Epithelial cell of proximal tubule (primary cell): ENCODE results near the gene GRAMD1A. TPM values are rescaled to one million over a fixed set of nuclear protein-coding genes. Genes with fewer than 3 reads are reported as not detected.
"Not testable (repeated sequence)": the region's sequence is repeated elsewhere in the genome, so short reads cannot be mapped to it uniquely, and the experiment has no call there.

ENCODE experiments used
- DNase-seq: peaks from one replicate; pipeline ENCODE4 v3.0.0-alpha.2; 2011; ENCODE audit warnings: low read depth
- H3K4me3 ChIP-seq: 2 replicates; pipeline ENCODE4 v1.5.1; 2011; ENCODE audit warnings: low read depth, mild to moderate bottlenecking, low read length
- CTCF ChIP-seq: conservative IDR thresholded peaks from 2 replicates; pipeline ENCODE4 v1.5.1; 2012; ENCODE audit warnings: low read depth, mild to moderate bottlenecking, low read length
- total RNA-seq: library from RNA; depleted of rRNA; stranded (reverse); fragments of >200 nt; gene quantifications from 2 replicates; pipeline ENCODE4 v1.2.3, GENCODE V29; 2015

GRAMD1A gene
- total RNA-seq, 1 donor from 2014 or later = 67.7 TPM

GRCh38 chr19:35024095-35024494 is 24.0 kb downstream of the GRAMD1A start:
- DNase-seq = no peak
- no peak for TF ChIP-seq CTCF
- H3K4me3 ChIP-seq = no peak overlapping the region

- no peak for DNase-seq
- H3K4me3 ChIP-seq = no peak overlapping the region
- no peak for TF ChIP-seq CTCF
Observed at GRCh38 chr19:35025969-35026368, 25.8 kb downstream of the GRAMD1A start.

GRCh38 chr19:35026418-35026817 is 26.3 kb downstream of the GRAMD1A start:
- H3K4me3 ChIP-seq = no peak overlapping the region
- TF ChIP-seq CTCF = no peak
- no peak for DNase-seq

GRCh38 chr19:35027009-35027408 is 26.9 kb downstream of the GRAMD1A start:
- TF ChIP-seq CTCF = no peak
- DNase-seq = no peak
- H3K4me3 ChIP-seq = no peak overlapping the region

- DNase-seq = no peak
- TF ChIP-seq CTCF = no peak
- no peak overlapping the region for H3K4me3 ChIP-seq
Observed at GRCh38 chr19:35027851-35028599, 27.9 kb downstream of the GRAMD1A start.

- DNase-seq, H3K4me3 ChIP-seq: not testable (repeated sequence)
Observed at GRCh38 chr19:35028600-35028885, 28.4 kb downstream of the GRAMD1A start.

GRCh38 chr19:35029275-35029736 is 29.2 kb downstream of the GRAMD1A start:
- DNase-seq, H3K4me3 ChIP-seq: not testable (repeated sequence)

GRCh38 chr19:35029737-35030256 is 29.7 kb downstream of the GRAMD1A start:
- no peak for DNase-seq
- peak overlapping the region; percentile 58 for H3K4me3 ChIP-seq
- no peak for TF ChIP-seq CTCF
